HepG2 (cell line): Measurements from ENCODE around the gene PIP4K2C. TPM values are rescaled to one million over a fixed set of nuclear protein-coding genes. Genes with fewer than 3 reads are reported as not detected.
A peak's percentile ranks its signal among the peaks of the same experiment; 100 is the strongest.

Experiments used
- AGO2 ChIP-seq: fragments of 200-400 bp; formaldehyde crosslinking; optimal IDR thresholded peaks from 2 replicates; pipeline ENCODE3; 2017; ENCODE audit warnings: mild to moderate bottlenecking, low read depth, low read length, moderate library complexity
- BRCA1 ChIP-seq: sonication (generic); formaldehyde crosslinking; IDR thresholded peaks from 2 replicates; pipeline ENCODE4 v1.4.0; 2020; ENCODE audit warnings: missing genetic modification reagents
- GABPB1 ChIP-seq: IDR thresholded peaks from 2 replicates; pipeline ENCODE4 v1.6.1; 2016; ENCODE audit warnings: mild to moderate bottlenecking, missing genetic modification reagents, moderate library complexity, missing compliant biosample characterization
- HNF4A ChIP-seq: sonication (generic); formaldehyde crosslinking; IDR thresholded peaks from 2 replicates; pipeline ENCODE4 v1.4.0; 2020; ENCODE audit warnings: missing genetic modification reagents
- HNRNPLL ChIP-seq: fragments of 200-400 bp; formaldehyde crosslinking; IDR thresholded peaks from 2 replicates; pipeline ENCODE4 v1.6.1; 2017; ENCODE audit warnings: mild to moderate bottlenecking, low read depth, low read length; ENCODE audit not compliant: poor library complexity, severe bottlenecking
- KLF11 ChIP-seq: IDR thresholded peaks from 2 replicates; pipeline ENCODE4 v1.6.1; 2016; ENCODE audit warnings: missing compliant biosample characterization
- MBNL3 ChIP-seq: fragments of 250-450 bp; sonication (Bioruptor Pico); conservative IDR thresholded peaks from 2 replicates; pipeline ENCODE4 v1.8.0; 2022; ENCODE audit warnings: mild to moderate bottlenecking, inconsistent platforms
- MYNN ChIP-seq: sonication (generic); formaldehyde crosslinking; IDR thresholded peaks from 2 replicates; pipeline ENCODE4 v1.4.0; 2020; ENCODE audit warnings: mild to moderate bottlenecking, low read depth, missing genetic modification reagents
- PCBP2 ChIP-seq: fragments of 200-400 bp; formaldehyde crosslinking; optimal IDR thresholded peaks from 2 replicates; pipeline ENCODE3; 2018; ENCODE audit warnings: low read length, low read depth; ENCODE audit not compliant: poor library complexity, severe bottlenecking
- PRDM10 ChIP-seq: sonication (generic); formaldehyde crosslinking; IDR thresholded peaks from 2 replicates; pipeline ENCODE4 v1.4.0; 2020; ENCODE audit warnings: low read depth, missing genetic modification reagents
- SALL1 ChIP-seq: sonication (generic); formaldehyde crosslinking; IDR thresholded peaks from 2 replicates; pipeline ENCODE4 v1.8.0; 2022; ENCODE audit warnings: mild to moderate bottlenecking, missing genetic modification reagents
- TAF15 ChIP-seq: fragments of 200-400 bp; formaldehyde crosslinking; IDR thresholded peaks from one replicate; pipeline ENCODE4 v1.6.1; 2018; ENCODE audit warnings: mild to moderate bottlenecking, low read depth, low read length; ENCODE audit not compliant: poor library complexity, severe bottlenecking
- TERF1 ChIP-seq: sonication (generic); formaldehyde crosslinking; IDR thresholded peaks from 2 replicates; pipeline ENCODE4 v1.8.0; 2022; ENCODE audit warnings: mild to moderate bottlenecking, missing genetic modification reagents, moderate library complexity
- TFDP1 ChIP-seq: IDR thresholded peaks from 2 replicates; pipeline ENCODE4 v1.6.1; 2016; ENCODE audit warnings: missing compliant biosample characterization, missing genetic modification reagents, borderline replicate concordance
- XBP1 ChIP-seq: sonication (generic); formaldehyde crosslinking; IDR thresholded peaks from 2 replicates; pipeline ENCODE4 v1.5.0; 2020; ENCODE audit warnings: missing genetic modification reagents
- ZBTB44 ChIP-seq: sonication (generic); formaldehyde crosslinking; IDR thresholded peaks from 2 replicates; pipeline ENCODE4 v1.4.0; 2020; ENCODE audit warnings: missing genetic modification reagents
- ZIK1 ChIP-seq: sonication (generic); formaldehyde crosslinking; IDR thresholded peaks from 2 replicates; pipeline ENCODE4 v1.5.0; 2020; ENCODE audit warnings: mild to moderate bottlenecking, low read depth, missing genetic modification reagents, borderline replicate concordance
- ZNF44 ChIP-seq: sonication (generic); formaldehyde crosslinking; IDR thresholded peaks from 2 replicates; pipeline ENCODE4 v1.5.1; 2020; ENCODE audit warnings: mild to moderate bottlenecking, missing genetic modification reagents
- ZNF546 ChIP-seq: sonication (generic); formaldehyde crosslinking; conservative IDR thresholded peaks from 2 replicates; pipeline ENCODE4 v1.8.1; 2023; ENCODE audit warnings: mild to moderate bottlenecking, missing genetic modification reagents
- ZNF768 ChIP-seq: sonication (generic); formaldehyde crosslinking; IDR thresholded peaks from 2 replicates; pipeline ENCODE4 v1.4.0; 2020; ENCODE audit warnings: missing genetic modification reagents
- polyA plus RNA-seq, 8 experiments: library from polyadenylated mRNA; depleted of rRNA in 3 of 8; stranded (reverse) in 7 of 8; unstranded in 1 of 8; fragments of >200 nt; fragmentation: Illumina TruSeq in 4 of 8; extraction: Trizol in 4 of 8; gene quantifications; 2 replicates each; pipeline versions ENCODE4 v1.2.1 to v1.2.3, GENCODE V29; 2011 to 2016; ENCODE audit warnings: low read depth in 4 of 8, missing spikeins in 1 of 8, mixed read lengths in 1 of 8; ENCODE audit not compliant: insufficient read depth in 1 of 8
- total RNA-seq, 5 experiments: library from RNA; depleted of rRNA; stranded (reverse); fragments of >200 nt; fragmentation: Illumina TruSeq; extraction: Trizol; gene quantifications; 2 replicates each; pipeline ENCODE4 v1.2.3, GENCODE V29; 2016; ENCODE audit warnings: low read depth in 1 of 5
- TF ChIP-seq, protein P1 (sequence below): sonication (generic); formaldehyde crosslinking; IDR thresholded peaks from 2 replicates; pipeline ENCODE4 v1.4.0; 2020; ENCODE audit warnings: mild to moderate bottlenecking, low read depth, missing genetic modification reagents

The PIP4K2C gene
- total and polyA plus RNA-seq, 2 of the 13 experiments (the other 11 are each of a cell fraction or from before 2014, with no cell fraction given): 23.3 to 26.4 TPM

DNA sequence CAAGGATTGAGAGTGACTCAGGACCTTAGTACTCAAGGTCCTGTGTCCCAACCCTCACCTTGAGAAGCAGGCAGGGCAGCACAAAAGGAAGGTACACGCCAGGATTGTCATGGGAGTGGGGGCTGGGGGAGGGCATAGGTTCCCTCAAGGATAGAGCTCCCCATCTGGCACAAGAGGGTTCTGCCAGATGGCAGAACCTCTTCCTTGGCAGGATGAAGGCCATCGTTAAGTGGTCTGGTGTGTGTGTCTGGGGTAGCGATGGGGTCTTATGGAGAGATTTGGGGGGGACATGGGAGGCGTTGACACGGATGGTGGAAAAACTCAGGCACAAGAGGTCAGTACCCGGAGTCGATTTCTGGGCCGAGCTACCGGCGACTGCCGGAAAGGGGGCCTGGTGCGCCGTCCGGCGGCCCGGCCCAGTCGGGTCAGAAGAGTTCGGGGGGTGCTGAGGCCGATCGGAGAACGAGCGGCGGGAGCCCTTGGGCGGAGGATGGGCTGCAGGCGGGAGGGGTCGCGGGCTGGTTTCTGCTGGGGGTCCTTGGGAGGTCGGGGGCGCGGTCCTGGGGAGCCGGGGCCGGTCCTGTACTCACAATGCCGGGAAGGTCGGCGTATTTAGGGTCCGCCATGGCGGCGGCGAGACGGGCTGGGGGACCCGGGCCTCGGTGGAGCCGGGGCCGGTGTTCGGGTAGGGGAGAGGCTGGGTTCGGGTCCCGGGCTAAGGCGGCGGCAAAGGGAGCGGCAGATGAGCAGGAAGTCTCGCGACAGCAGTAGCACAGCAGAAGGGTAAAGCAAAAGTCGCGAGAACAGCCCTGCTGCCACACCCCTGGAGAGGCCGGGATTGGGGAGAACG, 44.3 kb upstream of the PIP4K2C start, which contains the start of gene DCTN2 (continued):
- TF ChIP-seq MYNN (no peak), TERF1 (CRISPR knock-in tag) (no peak), HNF4A (CRISPR knock-in tag) (no peak), HNRNPLL (peak; percentile 43), AGO2 (peak; percentile 72), MBNL3 (CRISPR knock-in tag) (no peak), KLF11 (no peak; the same call in 1 of the 2 replicates), SALL1 (CRISPR knock-in tag) (no peak; the same call in none of the 2 replicates), TFDP1 (CRISPR knock-in tag) (peak; percentile 37; the same call in 1 of the 2 replicates), ZNF768 (CRISPR knock-in tag) (no peak), TAF15 (no peak), XBP1 (CRISPR knock-in tag) (no peak), PCBP2 (no peak), ZNF44 (CRISPR knock-in tag) (no peak), PRDM10 (no peak), ZNF546 (CRISPR knock-in tag) (no peak), BRCA1 (CRISPR knock-in tag) (no peak), ZBTB44 (CRISPR knock-in tag) (no peak), ZIK1 (CRISPR knock-in tag) (no peak), GABPB1 (CRISPR knock-in tag) (peak; percentile 75)
- TF ChIP-seq, protein P1, sequence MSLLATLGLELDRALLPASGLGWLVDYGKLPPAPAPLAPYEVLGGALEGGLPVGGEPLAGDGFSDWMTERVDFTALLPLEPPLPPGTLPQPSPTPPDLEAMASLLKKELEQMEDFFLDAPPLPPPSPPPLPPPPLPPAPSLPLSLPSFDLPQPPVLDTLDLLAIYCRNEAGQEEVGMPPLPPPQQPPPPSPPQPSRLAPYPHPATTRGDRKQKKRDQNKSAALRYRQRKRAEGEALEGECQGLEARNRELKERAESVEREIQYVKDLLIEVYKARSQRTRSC (CRISPR knock-in tag): 0 out of 2 replicates have a peak, but pooled peaks have one; percentile 33
